CD4-positive, alpha-beta T cell treated with Interleukin-17A for 1 hour (primary cell): ENCODE results near the gene HNRNPC.
"Not testable (repeated sequence)": the region's sequence is repeated elsewhere in the genome, so short reads cannot be mapped to it uniquely, and the experiment has no call there.

Experiments
- DNase-seq: peaks from one replicate; pipeline ENCODE4 v3.0.0-alpha.2; 2020

Gene HNRNPC

GRCh38 chr14:21185491-21185890, 83.8 kb downstream of the HNRNPC start:
- no peak for DNase-seq

GRCh38 chr14:21184254-21184653, 85.0 kb downstream of the HNRNPC start:
- DNase-seq = no peak

GRCh38 chr14:21182166-21182565, 87.1 kb downstream of the HNRNPC start:
- DNase-seq = no peak

GRCh38 chr14:21171128-21171527, 98.1 kb downstream of the HNRNPC start:
- DNase-seq = no peak

- no peak for DNase-seq
These were observed 99.7 kb downstream of the HNRNPC start for GRCh38 chr14:21169573-21169972.

GRCh38 chr14:21168055-21168454, 101.2 kb downstream of the HNRNPC start:
- DNase-seq = no peak

- DNase-seq = not testable (repeated sequence)
These were observed 103.6 kb downstream of the HNRNPC start for GRCh38 chr14:21165670-21166069.

GRCh38 chr14:21165002-21165605, 104.1 kb downstream of the HNRNPC start:
- DNase-seq = not testable (repeated sequence)

- no peak for DNase-seq
These were observed 105.4 kb downstream of the HNRNPC start for GRCh38 chr14:21163871-21164291.

- no peak for DNase-seq
These were observed 107.2 kb downstream of the HNRNPC start for GRCh38 chr14:21162081-21162480.

- DNase-seq = no peak
These were observed 109.1 kb downstream of the HNRNPC start for GRCh38 chr14:21160061-21160610.
